GM18867 (cell line): Measurements from ENCODE around the gene ST8SIA6.
"Not testable (repeated sequence)": the region's sequence is repeated elsewhere in the genome, so short reads cannot be mapped to it uniquely, and the experiment has no call there.

Experiments
- ATAC-seq: cut with Tn5 transposase; IDR thresholded peaks from one replicate; pipeline ENCODE4 v1.9.1; 2021; ENCODE audit warnings: mild to moderate bottlenecking, moderate library complexity; ENCODE audit not compliant: unreplicated experiment

ST8SIA6 gene

DNA sequence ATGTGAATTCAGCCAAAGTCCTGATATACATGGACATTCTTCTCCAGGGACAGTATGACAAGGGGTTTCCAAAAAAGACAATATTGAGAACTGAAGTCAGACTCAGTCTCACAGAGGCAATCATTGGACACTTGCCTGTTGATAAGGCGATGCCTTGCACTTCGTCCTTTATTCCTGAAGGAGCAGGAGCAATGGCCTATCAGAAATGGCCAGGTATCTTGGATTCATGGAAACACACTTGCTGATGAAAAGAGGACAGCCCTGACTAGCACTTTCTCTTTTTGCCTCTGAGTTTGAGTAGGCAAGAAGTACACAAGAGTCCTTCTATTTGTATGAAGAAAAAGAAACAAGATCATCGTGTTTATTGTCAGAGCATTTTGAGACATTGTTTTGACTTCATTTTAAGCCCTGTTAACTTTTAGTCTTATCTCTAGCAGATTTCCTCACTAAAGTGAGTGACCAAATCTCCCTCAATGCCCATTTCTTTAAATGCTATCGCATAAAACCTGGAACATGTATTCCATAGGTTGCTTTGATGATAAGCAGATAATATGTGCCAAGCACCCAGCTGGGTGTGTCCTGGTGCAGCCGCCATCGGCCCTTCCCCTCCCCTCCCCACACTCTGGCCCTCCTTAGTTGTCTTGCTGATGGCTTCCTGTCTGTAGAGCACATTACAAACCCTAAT, 26.6 kb downstream of the ST8SIA6 start:
- ATAC-seq: no peak

DNA sequence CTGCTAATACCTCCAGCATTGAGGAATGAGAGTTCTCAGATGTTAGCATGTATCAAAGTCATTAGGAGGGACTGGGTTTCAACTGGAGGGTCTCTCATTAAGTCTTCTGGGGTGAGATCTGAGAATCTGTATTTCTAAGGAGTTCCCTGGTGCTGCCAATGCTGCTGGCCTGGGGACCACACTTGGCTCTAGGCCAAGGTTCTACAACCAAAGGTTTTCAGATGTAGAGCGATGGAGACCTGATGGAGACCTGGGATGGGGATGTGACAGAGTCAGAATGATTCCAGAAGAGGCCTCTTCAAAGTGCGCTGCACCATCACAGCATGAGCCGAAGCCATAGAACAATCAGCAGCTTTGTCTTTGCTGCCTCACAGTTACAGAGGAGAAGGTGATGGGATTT, 27.2 kb downstream of the ST8SIA6 start:
- ATAC-seq: no peak

DNA sequence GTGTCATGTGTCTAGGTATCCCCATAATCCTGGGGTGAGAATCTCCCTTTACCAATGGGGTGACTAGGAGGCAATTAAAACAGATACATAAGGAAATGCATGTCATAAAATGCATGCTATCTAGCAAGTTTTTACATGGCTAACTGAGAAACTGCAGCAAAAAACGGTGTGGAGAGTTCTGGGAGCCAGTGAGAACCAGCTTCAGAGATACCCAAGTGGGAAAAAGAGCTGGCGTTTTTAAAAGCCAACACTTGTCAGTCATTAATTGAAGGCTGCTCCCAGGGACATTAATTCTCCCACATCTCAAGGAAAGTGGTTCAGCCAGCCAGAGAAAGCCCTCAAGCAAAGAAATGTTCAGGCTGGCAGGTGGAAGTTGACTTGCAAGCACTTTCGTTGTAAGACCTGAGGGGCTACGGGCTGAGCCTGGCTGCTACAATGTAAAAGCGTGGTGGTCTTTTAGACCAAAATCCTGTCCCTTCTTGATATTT, 28.1 kb downstream of the ST8SIA6 start:
- no peak for ATAC-seq

DNA sequence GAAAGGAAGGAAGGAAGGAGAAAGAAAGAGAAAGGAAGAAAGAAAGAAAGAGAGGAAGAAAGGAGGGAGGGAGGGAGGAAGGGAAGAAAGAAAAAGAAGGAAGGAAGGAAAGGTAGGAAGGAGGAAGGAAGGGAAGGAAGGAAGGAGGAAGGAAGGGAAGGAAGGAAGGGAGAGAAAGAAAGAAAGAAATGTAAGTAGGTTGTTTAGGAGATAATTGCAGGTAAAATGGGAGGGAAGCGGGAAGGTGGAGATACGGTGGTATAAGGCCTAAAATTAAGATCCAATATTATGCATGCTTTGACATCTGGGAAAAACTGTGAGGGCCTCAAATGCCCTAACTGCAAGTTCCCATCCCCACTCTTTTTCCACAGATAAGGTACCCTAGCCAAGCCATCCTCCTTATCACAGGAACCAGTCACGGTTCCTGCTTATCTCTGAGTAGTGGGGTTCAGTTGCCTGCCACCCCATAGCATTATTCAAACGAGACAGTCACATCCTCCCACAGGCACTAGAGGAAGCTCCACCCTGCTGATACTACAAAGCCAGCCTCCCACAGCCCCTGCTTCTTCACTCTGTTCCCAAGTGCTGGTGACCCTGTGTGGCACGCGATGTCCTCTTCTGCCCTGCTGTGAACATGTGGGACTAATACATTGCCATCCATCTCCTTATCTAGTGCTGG, 28.7 kb downstream of the ST8SIA6 start:
- ATAC-seq: no peak

DNA sequence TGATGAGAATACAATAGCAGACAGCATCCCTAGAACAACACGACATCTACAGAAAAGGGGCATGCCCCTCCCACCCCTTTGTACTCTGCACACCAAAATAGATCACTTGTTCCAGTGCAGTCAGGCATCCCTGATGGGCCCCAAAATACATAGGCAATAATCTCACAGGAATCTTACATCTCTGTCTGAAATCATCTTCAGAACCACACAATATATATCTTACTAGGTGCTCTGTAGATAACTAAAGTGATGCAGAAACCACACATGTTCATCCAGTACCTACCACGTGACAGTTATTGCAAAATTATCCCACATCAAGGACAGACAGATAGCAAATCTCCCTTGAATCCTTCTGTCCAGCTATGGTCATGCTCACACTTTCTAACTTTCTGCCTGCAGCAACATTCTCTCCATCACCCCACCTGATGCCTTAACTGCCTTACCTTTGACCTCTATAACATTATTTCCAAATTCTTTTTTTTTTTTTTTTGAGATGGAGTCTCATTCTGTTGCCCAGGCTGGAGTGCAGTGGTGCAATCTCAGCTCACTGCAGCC, 30.7 kb downstream of the ST8SIA6 start:
- no peak for ATAC-seq

DNA sequence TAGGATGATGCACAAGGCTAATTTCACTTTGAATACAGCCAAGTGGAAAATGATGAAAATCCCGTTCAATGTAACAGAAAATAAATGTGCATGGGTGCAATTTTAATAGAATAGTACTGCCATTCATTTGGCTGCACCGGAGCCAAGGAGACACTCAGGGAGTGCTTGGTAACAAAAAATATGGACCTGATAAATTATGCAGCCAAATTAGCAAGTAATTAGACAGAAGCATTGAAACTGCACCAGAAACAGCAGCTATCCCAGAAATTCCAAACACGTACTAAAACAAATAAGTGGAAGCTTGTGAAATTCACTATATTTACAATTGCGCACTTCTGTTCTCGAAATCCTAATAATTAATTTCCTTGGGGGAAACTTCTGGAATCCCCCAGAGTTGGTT, 31.5 kb downstream of the ST8SIA6 start:
- no peak for ATAC-seq

DNA sequence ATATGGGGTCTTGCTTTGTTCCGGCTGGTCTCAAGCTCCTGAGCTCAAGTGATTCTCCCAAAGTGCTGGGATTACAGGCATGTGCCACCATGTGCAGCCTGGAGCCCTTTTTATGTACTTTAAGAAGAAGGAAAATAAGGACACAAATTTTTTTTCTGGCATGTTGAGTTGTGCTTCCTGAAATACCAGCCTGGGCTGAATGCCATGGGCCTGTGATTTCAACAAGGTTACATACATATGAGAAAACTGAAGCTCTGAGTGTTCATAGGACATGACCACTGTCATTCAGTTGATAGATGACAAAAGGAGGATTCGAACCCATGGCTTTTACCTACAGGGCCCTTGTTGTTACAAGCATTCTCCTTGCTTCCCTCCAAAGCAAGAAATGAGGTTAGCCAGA, 36.1 kb downstream of the ST8SIA6 start:
- ATAC-seq: no peak

DNA sequence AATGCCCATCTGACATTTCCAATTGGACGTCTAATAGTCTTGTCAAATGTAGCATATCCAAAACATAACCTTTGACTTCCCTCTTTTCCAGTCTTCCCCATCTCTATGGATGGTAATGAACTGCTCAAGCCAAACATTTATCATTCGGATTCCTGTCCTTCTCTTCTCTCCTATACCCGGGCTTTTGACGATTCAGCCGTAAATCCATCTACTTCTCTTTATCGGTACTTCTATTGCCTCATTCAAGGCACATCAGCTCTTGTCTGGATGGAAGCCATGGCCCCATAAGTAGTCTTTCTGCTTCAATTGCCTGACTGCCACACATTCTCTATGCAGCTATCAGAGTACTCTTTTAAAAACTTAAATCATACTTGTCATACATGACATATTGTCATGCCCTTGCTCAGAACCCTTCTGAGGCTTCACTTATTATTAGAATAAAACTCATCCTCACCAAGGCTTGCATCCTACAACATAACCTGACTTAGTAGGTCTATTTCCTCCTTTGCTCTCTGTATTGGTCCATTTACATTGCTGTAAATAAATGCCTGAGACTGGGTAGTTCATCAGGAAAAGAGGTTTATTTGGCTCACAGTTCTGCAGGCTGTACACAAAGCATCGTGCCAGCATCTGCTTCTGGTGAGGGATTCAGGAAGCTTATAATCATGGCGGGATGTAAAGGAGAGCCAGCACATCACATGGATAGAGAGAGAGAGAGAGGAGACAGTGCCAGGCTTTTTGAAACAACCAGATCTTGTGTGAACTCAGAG, 37.8 kb downstream of the ST8SIA6 start:
- no peak for ATAC-seq

DNA sequence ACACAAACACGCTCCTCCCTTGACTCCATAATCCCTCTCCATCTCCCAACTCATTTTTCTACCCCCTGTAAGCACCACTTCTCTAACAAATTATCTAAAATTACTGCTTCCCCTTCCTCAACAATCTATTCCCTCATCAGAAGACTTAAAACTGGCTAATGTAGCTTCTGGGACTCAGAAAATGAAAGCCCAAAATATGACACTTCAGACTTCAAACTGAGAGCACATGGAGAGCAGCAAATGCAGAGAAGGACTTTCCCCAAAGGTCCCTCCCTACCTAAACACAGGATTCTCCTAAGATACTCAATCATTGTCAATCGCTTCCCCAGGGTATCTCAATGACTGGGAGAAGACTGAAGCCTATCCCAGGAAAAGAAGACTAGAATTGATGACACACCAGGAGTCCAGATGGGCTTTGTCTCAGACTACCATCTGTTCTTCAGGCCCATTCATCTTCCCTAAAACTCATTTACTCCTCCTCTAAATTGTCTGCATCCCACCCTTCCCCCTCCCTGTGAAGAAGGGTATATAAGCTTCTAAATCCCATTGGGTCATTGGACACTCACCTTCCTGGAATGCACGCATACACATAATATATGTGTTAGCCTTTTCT, 39.2 kb downstream of the ST8SIA6 start:
- no peak for ATAC-seq

DNA sequence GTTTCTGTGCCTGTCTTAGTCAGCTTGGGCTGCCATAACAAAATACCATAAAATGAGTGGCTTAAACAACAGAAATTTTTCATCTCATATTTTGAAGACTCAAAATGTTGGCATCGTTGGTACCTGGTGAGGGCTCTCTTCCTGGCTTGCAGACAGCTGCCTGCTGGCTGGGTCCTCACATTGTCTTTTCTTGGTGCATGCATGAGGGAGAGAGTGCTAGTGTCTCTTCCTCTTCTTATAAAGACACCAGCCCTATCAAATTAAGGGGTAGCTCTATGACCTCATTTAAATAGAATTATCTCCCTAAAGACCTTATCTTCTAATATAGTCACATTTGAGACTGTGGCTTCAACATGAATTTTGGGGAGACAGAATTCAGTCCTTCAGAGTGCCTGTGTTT, 39.9 kb downstream of the ST8SIA6 start:
- ATAC-seq: no peak

DNA sequence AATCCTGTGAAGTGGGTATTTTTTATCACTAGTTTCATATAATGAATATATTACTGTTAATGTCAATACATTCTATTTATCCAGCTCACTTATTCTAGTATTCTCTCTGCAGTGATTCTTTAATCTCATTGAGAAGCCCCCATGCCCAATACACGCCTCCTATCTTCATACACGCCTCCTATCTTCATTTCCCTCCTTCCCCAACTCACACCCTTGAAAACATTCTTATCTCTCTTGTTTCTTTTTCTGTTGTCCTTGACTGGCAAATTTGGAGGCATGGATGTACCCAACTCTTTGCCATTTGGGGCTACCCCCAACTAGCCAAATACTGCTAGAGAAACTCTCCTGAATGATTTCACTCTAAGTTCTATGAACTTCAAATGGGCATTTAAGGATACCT, 40.5 kb downstream of the ST8SIA6 start:
- no peak for ATAC-seq

DNA sequence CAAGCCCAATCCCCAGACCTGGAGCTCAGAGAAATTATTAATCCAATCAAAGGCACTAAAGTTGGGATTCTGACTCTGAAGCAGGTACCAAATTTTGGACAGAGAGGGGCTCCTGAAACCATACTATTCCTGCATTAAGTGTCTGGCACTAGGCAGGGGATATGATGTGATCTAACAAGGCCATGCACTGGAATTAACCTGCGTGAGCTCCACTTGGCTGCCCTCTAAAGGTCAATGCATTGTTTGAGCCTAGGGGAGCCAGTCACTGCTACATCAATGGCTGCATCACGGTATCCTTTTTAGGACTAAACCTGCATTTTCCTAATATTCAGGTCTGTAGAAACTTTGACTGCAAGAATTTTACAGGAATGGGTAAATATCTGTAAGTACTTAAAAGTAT, 42.1 kb downstream of the ST8SIA6 start:
- ATAC-seq: peak; percentile 58

DNA sequence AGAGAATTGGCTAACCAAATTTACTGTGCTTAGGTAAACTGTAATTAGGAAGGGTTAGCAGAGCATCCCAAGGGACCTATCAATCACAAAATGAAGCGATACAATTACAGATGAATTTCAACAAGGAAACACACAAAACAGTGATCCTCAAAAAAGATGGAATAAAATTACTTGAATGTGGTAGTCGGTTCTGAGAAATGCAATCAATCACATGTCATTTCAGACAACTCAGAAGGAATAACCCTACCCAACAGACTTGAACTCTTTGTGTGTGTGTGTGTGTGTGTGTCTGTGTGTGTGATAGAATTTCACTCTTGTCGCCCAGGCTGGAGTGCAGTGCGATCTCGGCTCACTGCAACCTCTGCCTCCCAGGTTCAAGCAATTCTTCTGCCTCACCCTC, 43.5 kb downstream of the ST8SIA6 start:
- ATAC-seq: no peak

DNA sequence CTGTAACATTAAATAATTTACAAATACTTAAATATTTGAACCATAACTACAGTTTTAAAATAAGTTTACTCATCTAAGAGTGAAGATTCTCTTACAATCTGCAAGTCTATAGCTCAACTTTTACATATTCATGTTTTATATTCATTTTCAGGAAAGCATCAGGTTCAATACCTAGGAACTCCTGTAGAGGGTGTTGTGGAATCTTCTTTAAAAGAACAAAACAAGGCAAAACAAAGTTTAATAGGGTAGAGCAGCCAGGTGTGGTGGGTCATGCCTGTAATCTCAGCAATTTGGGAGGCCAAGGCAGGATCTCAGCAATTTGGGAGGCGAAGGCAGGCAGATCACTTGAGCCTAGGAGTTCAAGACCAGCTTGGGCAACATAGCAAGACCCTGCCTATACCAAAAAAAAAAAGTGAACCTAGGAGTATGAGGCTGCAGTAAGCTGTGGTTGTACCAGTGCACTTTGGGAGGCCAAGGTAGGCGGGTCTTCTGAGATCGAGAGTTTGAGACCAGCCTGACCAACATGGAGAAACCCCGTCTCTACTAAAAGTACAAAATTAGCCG, 45.1 kb downstream of the ST8SIA6 start:
- no peak for ATAC-seq

DNA sequence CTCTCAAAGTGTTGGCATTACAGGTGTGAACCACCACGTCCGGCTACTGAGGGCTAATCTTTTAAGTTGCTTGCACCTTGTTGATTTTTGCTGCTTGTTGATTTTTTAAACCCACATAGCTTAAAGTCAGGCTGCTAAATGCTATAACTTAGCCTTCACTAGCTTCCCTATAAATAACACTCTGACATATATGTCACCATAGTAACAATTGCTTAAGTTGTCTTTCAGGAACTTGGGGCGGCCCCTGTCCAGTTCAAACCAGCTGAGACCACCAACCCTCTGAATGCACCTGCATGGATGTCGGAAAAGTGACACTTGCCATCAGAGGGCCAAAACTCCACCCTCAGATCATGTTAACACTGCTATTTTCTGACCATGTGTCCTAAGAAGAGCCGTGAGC, 47.3 kb downstream of the ST8SIA6 start:
- no peak for ATAC-seq

DNA sequence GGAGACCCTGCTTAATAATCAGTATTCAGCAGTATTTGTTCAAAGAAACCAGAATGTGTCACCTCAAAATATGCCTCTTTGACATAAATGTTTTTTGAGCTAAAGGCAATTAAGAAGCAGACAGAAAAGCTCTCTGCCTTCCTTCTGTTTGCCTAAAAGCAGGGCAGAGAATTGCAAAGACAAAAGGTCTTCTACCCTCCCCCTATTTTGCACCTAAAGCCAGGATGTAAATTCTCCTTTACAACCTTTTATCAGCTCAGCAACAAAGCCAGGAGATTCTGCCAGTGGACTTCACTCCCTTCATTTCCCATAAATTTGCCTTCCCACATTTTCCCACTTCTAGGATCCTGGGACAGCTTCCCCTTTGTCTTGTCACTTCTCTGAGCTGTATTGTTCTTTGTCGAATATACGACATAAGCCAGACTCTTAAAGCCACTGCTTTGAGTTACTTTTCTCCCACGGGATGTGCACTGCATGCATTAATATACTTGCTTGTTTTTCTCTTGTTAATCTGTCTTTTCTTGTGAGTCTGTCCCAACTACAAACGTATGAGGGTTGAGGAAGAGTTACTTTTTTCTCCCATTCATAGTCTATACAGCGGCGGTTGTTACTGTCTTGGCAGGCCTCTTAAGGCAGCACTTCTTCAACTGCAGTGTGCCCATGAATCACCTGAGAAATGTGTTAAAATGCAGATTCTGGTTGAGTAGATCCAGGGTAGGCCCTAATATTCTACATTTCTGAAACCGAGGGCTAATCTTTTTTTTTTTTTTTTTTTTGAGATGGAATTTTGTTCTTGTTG, 48.2 kb downstream of the ST8SIA6 start:
- ATAC-seq: no peak

DNA sequence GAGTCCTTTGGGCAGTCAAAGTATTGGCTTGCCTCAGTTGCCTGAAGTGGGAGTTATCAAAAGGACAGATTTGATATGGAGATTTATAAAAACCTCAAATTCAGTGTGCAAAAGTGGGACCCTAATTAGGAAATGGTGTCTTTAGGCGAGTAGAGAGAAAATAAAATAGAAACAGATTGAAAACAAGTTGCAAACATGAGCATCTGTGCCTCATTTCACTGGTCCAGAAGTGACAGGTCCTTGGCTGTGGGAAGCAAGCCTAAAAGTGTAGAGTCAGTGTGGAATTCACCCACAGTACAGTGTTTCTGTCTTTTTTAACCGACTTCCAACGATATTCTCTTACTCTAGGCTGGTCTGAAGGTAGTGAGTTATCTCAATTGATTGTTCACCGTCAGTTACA, 51.2 kb downstream of the ST8SIA6 start:
- no peak for ATAC-seq

DNA sequence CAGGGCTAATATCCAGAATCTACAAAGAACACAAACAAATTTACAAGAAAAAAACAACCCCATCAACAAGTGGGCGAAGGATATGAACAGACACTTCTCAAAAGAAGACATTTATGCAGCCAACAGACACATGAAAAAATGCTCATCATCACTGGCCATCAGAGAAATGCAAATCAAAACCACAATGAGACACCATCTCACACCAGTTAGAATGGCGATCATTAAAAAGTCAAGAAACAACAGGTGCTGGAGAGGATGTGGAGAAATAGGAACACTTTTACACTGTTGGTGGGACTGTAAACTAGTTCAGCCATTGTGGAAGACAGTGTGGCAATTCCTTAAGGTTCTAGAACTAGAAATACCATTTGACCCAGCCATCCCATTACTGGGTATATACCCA, 52.4 kb downstream of the ST8SIA6 start:
- ATAC-seq: not testable (repeated sequence)

DNA sequence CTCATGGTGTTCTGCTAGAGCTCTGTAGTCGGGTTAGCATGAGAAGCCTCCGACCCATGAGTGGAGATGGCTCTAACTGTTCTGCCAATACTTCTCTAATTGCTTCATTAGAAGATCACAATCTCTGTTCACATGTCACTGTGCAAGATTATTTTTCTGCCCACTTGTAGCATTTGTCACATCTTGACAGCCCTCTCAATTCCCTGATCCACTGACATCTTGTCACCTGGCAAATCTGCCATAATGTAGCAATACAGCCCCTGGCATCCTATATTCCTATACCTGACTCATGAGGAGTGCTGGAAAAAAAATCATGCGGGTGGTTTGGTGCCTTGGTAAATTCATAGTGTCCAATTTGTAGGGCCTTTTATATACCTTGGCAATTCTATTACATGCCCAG, 58.4 kb downstream of the ST8SIA6 start:
- ATAC-seq: no peak

DNA sequence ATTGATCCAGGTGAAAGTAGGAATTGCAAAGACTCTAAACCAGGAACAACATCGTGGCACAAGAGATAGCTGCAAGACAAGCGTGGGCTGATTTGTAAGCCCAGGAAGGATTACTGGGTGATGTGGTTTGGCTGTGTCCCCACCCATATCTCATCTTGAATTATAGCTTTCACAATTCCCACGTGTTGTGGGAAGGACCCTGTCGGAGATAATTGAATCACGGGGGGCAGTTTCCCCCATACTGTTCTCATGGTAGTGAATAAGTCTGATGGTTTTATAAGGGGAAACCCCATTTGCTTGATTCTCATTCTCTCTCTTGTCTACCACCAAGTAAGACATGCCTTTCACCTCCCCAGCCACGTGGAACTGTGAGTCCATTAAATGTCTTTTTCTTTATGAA, 59.5 kb downstream of the ST8SIA6 start:
- ATAC-seq: no peak
